Fibroblast of the conjunctiva (primary cell): ENCODE results near the gene IL5RA.

Experiments used
- DNase-seq: peaks from one replicate; pipeline ENCODE4 v3.0.0-alpha.2; 2010; ENCODE audit warnings: low read depth

The IL5RA gene

DNA sequence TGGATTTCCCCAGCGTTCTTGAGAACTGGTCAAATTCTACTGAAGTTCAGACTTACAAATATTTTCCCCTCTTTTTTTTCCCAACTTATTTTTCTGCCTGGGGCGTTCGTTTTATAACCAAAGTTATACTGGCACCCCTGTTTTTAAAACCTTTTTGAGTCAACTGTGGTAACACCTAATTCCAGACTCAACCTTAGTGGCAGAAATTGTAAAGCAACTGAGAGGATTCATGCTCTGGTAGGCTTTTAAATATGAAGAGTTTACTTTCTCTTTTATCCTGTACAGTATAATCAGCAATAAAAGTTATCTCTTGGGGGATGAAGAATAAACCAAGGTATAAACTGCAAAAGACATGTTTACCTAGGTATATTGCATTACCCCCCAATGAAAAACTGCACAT, 2.3 kb downstream of the IL5RA start:
- no peak for DNase-seq

DNA sequence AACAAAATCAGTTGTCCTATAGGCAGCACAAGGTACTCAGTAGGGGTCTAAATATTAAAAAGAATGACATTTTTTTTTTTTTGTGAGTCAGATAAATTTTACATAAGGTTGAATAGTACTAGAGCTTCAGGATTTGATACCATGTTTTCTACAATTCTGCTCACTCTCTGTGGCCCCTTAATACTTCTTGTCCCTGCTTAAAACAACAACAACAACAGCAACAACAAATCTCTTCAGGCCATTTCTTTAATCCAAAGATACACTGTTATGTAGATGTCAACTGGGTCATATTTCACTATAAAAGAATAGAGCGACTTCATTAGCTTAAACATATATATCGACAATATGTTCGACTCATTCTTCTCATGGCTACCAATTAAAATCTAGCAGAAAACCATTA, 3.0 kb downstream of the IL5RA start:
- no peak for DNase-seq

DNA sequence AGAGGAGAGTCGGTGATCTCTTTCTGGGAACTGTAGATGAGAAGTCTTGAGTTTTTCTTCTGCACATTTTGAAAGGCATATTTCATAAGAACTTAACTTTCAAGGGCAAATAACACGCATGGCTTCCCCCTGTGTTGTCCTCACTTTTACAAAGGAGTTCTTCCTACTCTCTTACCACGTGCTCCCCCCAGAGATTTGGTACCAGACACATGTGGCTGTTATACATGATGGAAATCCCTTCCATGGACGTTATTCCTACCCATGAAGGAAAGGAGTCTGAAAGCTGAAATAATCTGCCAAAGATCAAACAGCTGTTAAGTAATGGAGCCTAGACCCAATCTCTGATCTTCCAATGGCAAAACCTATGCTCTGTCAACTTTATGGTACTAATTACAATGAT, 4.4 kb downstream of the IL5RA start:
- DNase-seq = no peak

DNA sequence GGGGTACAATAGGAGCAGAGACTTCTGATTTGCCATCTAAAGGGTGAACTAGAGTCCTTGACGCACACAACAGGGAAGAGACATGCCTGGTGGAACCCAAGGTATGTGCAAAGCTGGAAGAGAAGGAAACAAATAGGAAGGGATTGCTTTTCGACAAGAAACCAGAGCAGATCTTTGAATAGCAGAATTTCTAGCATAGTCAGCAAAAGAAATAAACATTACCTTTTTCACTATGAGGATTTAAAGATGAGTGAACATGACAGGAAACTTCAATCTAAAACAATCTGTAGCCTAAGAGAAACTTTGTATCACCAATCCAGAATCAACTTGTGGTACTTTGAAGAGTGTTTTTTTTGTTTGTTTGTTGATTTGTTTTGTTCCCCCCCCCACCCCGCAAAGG, 4.9 kb downstream of the IL5RA start:
- no peak for DNase-seq

GRCh38 chr3:3102751-3103150, 7.4 kb downstream of the IL5RA start:
- DNase-seq = no peak

DNA sequence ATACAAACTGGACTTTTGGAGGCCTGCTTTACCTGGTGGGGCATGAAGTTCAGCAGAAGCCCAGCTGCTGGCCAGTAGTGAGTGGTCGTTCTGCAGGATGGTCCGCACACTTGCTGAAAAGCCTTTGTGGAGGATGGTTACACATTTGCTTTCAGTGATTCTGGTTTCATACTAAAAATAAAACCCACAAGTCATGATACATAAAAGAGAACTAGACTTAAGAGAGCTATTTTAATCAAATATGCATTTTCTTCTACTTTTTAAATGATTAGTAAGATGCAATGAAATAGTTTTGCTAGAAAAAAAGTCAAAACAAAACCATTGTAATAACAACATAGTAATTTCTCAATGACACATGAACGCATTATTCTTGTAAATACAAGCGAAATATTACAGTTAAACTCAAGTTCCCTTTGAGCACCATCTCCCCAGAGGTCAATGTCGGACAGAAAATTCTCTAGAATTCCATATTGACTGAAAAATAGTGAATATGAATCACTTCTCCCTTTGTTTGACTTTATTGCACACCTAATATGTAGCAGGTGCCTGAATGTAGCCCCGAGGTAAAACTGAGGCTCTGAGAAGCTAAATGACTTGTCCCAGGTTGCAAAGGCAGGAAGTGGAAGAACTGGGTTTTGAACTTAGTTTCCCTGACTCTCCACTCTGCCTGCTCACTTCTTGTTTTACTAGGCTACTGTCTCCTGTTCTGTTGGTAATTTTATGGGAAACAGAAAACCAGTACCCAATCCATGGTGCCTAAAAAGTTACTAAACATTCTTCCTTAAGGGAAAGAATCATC, 8.3 kb downstream of the IL5RA start:
- DNase-seq = no peak

DNA sequence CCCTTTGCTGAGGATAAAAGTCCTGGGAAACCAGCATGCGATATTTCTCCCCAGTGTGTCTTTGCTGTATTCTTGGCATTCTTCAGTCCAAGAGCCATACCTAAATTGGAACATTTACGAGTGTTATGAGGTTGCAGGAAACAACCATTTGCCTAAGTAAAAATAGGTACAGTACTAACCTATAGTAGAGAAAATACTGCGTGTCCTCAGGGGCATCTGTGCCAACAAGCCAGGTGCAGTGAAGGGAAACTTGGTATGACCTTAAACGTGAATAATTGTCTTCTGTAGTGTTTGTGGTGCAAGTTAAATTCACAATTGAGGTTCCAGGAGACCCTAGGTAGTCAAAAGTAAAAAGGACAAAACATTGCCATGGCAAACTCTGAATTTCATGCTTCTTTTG, 12.2 kb downstream of the IL5RA start:
- DNase-seq = no peak

- DNase-seq = no peak
These were observed 21.2 kb downstream of the IL5RA start for GRCh38 chr3:3089017-3089416.

DNA sequence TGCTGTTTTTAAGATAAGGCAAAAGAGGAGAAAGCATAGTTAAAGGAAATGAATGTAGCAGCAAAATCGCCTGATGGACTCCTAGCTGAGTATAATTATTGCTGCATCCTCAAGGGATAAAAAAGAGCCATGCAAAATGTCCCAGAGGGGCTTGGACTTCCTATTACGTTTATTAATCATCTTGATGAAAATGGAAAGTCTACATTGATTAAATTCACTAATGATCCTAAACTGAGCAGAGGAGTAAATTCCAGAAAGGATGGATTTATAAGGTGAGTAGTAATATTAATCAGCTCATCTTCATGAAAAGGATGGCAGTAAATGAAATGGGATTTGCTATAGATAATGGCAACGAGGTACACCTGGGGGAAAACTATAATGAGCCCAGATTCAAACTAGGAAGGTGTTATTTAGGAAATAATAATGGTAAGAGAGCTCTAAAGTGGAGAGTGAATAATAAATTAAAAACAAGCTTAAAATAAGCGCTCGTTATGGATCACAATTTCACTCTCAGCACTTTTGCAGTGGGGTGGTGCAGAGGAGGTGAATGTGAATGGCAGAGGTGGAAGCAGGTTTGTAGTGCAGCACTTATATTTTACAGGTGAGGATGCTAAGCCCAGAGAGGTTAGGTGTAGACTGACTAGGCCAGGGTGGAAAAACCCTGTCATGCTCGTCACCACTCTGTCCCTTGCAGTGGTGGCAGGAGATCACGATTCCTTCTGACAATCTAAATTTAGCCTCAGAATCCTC, 22.3 kb downstream of the IL5RA start:
- DNase-seq = no peak

- DNase-seq = no peak
These were observed 22.9 kb downstream of the IL5RA start for GRCh38 chr3:3087279-3087678.

DNA sequence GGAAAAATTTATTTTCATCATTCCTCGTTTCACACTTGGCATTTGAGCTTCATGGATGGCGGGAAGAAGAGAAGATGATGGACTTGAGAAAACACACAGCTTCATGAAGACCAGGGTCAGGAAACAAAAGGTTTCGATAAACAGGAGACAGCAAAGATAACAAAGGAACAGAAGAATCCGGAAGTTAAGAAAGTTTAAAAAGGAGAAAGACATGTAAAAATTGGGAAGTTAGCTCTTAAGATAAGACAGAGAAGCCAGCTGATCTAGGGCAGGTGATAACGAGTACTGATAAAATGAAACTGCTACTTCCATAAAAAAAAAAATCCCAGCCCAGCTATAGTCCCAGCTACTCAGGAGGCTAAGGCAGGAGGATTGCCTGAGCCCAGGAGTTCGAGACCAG, 23.9 kb downstream of the IL5RA start:
- no peak for DNase-seq

DNA sequence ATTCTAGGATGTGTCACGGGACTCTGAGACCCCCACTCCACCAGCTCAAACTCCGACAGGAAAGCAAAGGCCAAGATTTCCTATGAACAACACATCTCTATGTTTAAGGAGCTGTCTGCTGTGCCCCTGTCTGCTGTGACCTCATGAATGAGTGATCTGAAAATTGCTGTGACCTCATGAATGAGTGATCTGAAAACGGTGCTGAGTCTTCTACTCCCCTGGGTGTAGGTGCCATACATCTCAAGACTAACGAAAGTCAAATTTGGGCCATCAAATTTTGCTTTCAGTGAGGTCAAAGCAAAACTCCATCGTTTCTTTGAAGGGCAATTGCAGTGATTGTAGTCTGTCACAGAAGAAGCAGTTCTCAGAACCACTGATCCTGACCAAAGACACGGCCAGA, 24.4 kb downstream of the IL5RA start:
- DNase-seq = no peak

- DNase-seq = no peak
These were observed 25.3 kb downstream of the IL5RA start for GRCh38 chr3:3084890-3085289.

- DNase-seq = no peak
These were observed 27.8 kb downstream of the IL5RA start for GRCh38 chr3:3082234-3082924.

DNA sequence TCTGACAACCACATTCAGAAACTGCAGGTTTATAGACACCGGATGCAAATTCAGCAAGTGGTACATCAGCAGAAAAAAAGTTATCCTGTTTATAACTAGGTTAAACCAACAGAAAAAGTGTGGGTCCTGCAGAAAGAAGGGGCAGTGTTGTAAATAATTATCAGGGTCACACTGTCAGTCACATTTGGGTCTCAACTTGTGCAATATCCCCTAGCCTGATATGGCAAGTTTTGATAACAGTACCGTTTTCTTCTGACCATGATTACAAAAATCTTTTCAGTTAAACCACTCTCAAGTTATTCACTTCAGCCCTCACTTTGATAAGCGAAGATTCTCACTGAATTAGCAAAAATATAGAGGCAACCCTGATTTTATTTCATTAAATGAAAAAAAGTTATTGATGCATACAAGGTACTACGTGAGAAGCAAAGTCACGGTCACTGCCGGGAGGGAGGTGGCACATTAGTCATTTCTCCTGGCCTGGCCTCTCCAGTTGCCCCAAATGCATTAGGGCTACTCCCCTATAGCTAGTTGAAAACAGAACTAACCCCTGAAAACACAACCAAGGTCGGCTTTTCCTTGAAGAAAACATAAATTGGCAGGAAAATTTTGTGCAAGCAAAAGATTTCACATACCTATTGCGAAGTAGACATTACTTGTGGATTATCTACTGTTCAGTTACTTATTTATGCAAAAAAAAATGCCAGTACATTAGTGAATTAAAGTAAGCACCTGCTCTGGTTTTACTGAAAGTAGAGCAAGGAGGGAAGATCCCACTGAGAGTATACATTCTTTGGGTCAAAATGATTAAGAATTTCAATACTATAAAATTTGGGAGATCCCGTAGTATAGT, 28.6 kb downstream of the IL5RA start:
- no peak for DNase-seq

- no peak for DNase-seq
These were observed 29.9 kb downstream of the IL5RA start for GRCh38 chr3:3080309-3080708.

- no peak for DNase-seq
These were observed 35.5 kb downstream of the IL5RA start for GRCh38 chr3:3074551-3075257.

- DNase-seq = no peak
These were observed 39.0 kb downstream of the IL5RA start for GRCh38 chr3:3071136-3071535.

DNA sequence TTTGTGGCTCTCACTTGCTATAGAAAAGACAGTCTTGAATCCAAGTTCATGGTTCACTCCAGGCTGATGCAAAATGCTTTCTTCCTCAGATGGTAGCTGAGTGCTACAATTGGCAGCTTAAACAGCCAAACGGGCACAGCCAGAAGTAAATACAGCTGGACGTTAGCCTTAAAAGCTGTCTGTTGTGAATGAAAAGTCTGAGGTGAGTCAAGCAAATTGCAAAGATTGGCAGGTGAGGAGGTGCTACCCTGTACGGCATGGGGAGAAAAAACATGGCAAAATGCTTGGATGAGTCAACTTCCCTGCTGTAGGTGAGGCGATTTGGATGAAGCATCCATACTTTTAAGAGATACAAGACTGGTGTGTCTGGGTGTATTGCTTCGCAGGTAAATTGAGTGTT, 40.5 kb downstream of the IL5RA start:
- no peak for DNase-seq

DNA sequence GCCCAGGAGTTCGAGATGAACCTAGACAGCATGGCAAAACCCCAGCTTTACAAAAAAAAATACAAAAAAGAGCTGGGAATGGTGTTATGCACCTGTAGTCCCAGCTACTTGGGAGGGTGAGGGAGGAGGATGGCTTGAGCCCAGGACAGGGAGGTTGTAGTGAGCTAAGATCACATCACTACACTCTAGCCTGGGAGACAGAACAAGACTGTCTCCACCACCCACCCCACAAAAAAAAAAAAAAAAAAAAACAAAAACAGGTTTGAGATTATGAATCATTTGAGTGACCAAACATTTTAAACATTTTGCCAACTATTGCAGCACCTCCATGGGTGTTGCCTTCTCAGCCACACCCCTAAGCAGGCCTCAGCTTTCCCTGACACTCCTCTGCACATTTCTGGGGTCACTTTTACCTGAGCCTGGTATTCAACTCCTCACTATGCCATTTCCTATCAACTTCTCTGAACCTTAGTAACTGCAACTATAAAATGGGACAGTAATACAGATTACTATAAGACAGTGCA, 41.8 kb downstream of the IL5RA start:
- no peak for DNase-seq

DNA sequence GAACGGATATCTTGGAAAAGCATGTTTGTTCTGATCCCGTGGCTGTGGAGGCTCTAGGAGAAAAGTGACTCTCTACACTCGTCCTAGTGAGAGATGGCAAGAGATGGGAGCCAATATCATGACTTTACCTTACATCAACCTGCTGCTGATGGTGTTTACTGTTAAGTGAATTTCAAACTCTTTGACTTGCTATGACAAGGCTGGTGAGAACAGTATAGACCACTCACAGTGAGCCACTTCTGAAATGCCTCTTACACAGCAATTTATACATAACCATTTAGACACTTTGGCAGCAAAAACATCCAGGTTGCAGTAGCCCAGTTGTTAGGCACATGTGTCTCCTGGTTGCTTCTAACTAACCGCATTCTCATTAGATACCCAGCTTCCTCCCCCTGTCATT, 43.3 kb downstream of the IL5RA start:
- DNase-seq = no peak
